Stimulated activated CD8-positive, alpha-beta memory T cell treated with anti-CD3 and anti-CD28 coated beads, Interleukin-12 subunit alpha, Interleukin-12 subunit beta, amount 100 ng/mL, for 1 hour (primary cell): ENCODE data around the gene ATP1B3.
"Not testable (repeated sequence)": the region's sequence is repeated elsewhere in the genome, so short reads cannot be mapped to it uniquely, and the experiment has no call there.

ENCODE experiments used
- DNase-seq: peaks from one replicate; pipeline ENCODE4 v3.0.0-alpha.2; 2020; ENCODE audit warnings: low read depth

The ATP1B3 gene

DNA sequence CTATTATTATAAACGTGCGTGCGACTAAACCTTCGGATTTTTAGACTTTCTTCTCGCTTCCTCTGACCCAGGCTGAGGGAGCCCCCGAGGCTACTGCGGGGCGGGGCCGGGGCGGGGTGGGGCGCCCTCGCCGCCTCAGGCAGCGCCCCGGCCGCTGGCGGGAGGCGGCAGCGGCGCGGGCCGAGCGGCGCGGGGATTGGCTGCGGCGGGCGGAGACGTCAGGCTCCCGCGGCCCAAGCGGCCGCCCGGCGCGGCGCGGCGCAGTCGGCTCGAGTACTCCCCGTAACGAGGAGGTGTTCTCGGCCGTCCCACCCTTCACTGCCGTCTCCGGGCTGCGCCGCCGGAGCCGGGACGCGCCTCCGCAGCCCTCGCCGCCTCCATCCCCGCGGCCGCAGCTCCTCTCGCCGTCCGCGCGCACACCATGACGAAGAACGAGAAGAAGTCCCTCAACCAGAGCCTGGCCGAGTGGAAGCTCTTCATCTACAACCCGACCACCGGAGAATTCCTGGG is at the start of gene ATP1B3:
Gene ATP1B3 (plus strand): TSS at position 263 of the 510 bp plus-strand sequence. CDS start 159 bp downstream, at position 422.
- peak; percentile 64 for DNase-seq

GRCh38 chr3:141828487-141828886 is 48.0 kb upstream of the ATP1B3 start:
- no peak for DNase-seq

- no peak for DNase-seq
Measured at GRCh38 chr3:141828890-141829289, 47.6 kb upstream of the ATP1B3 start.

GRCh38 chr3:141830508-141830907 is 45.9 kb upstream of the ATP1B3 start:
- DNase-seq, result no peak

DNA sequence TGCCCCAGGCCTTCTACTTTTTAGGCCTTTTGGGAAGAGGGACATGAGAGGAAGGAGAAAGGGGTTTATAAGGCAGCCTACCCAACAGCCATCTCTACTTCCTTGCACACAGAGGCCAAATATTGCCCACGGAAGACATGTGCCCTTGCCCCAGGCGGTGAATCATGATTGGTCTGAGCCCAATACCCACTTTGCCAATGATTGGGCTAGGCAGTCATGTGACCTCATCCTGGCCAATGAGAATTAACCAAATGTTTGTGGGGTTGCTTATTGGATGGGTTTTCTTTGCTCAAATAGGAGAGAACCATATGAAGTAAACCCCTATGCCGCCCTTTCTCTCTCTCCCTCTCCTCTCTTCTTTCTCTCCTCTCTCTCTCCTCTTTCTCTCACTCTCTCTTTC is 42.2 kb upstream of the ATP1B3 start:
- DNase-seq, result no peak

DNA sequence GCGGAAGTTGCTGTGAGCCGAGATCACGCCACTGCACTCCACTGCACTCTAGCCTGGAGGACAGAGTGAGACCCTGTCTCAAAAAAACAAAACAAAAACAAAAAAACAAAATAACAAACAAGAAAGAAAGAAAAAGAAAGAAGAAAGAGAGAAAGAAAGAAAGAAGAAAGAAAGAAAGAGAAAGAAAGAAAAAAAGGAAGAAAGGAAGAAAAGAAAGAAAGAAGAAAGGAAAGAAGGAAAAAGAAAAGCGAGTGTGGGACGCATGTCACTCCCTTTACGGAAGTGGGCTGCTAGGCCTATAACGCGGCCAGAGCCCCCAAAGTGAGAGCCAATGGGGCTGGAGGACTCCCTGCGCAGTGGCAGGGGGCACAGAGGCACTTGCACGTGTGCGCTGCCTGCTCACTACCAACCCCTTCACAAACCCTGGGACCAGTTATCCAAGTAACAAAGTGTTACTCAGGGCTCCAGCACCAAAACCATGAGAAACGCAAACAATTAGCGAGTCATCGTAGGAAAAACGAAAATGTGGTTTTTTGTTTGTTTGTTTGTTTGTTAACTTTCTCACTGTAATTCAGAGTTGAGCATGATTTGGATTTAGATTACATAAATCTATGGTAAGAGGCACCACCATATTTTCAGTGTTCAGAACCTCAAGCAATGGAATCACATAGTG is 40.8 kb upstream of the ATP1B3 start:
- no peak for DNase-seq

DNA sequence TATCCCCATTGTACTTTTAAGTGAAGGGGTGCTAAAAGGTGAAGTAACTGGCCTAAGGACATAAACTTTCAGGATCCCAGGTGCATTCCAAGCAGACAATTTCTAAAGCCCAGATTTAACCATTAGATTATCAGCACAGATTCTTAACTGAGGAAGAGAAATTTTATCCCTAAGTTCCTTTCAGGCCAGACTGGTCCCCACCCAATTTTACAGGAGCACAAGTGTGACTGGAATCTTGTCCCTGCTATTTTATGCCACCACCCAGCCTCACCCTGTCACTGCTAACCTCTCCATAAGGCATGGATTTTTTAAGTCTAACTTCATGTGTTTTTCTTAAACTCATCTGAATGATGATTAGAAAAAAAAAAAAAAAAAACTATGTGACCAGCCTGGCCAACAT is 37.1 kb upstream of the ATP1B3 start:
- DNase-seq, result no peak

DNA sequence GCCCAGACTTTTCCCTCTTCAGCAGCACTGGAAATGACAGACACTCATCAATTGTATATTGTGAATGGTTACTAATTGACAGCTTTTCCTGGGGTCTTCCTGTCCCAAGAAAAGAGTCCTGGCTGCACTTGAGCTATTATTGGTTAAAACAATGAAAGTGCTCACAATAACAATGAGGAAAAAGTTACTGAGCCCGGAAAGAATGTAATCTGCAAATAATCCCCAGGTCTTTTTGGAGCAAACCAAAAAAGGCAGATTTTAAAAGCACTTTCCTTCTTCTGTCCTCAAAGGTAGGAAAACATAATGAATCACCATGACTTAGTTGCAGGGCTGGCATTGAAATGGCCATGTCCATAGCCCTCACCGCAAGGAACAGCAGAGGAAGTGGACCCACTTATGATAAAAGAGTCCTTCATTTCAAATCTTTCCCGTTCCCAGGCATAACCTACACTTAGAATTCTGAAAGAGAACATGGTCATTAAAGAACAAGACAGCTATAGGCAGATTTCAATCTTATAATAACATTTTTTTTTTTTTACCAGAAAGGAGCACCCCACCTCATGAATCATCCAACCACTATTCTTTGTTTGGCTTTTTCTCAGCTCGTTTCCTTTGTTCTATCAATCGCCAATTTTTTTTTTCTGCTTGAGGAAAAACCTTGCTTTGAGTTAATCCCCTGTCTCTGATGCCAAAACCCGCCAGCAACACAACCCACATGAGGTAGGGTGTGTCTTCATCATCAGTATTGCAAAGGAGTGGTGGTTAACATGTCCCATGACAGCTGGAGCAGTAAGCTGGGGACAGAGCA is 35.5 kb upstream of the ATP1B3 start:
- no peak for DNase-seq

GRCh38 chr3:141844108-141844507 is 32.3 kb upstream of the ATP1B3 start:
- DNase-seq, result no peak

DNA sequence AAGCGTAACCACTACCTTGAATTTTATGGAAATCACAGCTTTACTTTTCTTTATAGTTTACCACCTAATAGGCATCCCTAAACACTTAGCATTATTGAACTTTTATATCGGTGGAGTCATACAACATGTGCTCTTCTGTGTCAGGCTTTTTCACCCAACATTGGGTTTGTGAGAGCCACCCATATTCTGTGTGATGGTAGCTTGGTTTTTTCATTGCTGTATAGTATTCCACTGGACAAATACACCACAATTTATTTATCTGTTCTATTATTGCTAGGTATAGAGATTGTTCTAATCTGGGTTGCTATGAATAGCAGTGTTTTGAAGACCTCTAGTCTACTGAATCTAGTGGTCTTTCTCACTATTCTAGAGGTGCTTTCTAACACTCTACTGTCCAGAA is 31.6 kb upstream of the ATP1B3 start:
- no peak for DNase-seq

GRCh38 chr3:141845407-141846049 is 30.9 kb upstream of the ATP1B3 start:
- DNase-seq, result no peak

GRCh38 chr3:141846050-141846433 is 30.4 kb upstream of the ATP1B3 start:
- DNase-seq, result no peak

- DNase-seq, result not testable (repeated sequence)
Measured at GRCh38 chr3:141848159-141848748, 28.2 kb upstream of the ATP1B3 start.

DNA sequence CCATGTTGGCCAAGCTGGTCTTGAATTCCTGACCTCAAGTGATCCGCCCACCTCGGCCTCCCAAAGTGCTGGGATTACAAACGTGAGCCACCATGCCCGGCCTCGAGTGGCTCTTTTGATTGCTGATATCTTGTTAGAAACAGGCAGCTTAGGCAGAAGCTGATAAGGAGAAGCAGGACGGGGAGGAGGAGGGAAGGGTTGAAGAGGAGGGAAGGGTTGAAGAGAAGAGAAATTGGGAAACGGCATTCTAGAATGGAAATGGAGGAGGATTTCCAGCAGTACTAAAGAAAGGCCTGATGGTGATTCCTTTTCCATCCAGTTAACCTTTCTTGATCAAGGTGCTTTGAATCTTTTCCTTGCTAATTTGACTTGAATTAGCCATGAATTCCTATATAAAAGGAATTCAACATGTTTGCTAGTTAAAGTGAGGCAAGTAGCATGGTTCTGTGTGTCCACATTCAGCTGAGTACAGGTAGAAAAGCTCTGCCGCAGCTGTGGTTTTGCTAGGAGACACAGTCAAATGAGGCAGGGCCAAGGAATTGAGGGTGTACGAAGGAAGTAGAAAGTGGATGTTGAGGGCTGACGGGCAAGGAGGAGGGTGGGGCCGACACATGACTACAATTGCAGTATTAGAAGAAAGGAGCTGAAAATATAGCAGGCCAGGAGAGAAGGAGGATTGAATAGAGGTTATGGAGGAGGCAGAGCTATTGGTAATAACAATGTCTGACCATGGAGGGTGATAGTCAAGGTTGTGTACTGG is 27.2 kb upstream of the ATP1B3 start:
- DNase-seq, result no peak

GRCh38 chr3:141851411-141851810 is 25.0 kb upstream of the ATP1B3 start:
- DNase-seq, result no peak

DNA sequence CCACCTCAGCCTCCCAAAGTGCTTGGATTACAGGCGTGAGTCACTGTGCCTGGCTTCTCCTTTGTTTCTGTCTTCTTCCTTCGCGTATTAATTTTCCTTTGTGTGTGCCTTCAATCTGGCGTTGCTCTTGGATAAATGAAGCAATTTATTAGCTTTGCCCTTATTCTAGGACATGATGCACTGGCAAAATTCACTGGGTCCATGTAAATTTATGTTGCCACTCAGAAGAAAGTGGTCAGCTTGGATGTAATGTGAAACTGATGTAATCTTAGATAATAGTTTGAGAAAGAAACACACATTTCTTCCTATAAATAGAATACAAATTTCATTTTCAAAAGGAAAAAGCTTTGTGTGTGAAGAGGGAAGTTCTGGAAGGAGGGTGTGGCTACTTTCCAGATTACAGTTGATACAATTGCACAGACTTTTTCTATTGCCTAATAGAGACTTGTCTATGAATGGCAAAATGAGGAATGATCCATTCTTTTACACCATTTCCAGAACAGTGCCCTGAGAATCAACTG is 23.3 kb upstream of the ATP1B3 start:
- no peak for DNase-seq

DNA sequence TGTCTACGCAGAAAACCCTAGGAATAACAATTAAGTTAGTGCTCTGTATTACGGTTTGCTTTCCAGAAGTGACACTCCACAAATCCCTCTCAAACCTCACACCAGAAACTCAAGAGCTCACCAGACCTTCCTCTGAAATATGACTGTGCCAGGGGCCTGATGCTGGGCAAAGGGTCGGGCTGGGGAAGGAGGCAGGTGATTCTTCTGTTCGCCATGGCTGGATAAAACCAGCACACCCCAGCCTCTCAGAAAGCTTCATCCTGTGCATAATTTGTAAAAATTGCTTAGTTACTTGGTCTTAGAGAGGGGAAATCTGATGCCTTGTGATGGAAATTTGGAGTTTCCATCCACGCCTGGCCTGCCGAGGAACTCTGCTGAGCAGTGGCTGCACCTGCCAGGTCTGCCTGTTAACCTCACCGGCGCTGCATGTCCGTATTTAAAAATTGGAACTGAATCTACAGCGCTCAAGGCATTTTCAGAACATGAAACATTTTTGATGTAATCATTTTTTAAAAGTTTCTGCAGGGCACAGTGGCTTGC is 22.7 kb upstream of the ATP1B3 start:
- no peak for DNase-seq

- no peak for DNase-seq
Measured at GRCh38 chr3:141854599-141854998, 21.8 kb upstream of the ATP1B3 start.

DNA sequence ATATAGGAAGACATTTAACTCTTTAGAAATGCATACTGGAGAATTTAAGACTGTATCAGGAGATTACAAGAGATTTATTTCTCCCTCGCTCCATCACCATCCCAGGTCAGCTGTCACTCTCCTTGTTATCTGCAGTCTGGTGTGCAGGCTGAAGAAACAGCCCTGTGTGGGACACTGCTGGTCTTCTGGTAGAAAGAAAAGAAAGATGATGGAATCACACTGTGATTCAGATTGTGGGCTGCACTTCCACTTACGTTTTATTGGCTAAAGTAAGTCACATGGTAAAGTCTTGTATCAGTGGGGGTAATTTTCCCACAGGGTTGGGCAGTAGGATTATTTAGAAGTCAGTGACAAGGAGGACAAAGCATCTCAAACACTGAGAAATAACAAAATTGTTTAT is 18.1 kb upstream of the ATP1B3 start:
- DNase-seq, result no peak

GRCh38 chr3:141859651-141860050 is 16.8 kb upstream of the ATP1B3 start:
- no peak for DNase-seq

GRCh38 chr3:141860086-141860669 is 16.3 kb upstream of the ATP1B3 start:
- no peak for DNase-seq
